Measurements from ENCODE around the gene PHLPP1. TPM values are rescaled to one million over a fixed set of nuclear protein-coding genes. Genes with fewer than 3 reads are reported as not detected.

The PHLPP1 gene
- total and polyA plus RNA-seq, 2 donors from 2014 or later, result 2.9 to 13.0 TPM

DNA sequence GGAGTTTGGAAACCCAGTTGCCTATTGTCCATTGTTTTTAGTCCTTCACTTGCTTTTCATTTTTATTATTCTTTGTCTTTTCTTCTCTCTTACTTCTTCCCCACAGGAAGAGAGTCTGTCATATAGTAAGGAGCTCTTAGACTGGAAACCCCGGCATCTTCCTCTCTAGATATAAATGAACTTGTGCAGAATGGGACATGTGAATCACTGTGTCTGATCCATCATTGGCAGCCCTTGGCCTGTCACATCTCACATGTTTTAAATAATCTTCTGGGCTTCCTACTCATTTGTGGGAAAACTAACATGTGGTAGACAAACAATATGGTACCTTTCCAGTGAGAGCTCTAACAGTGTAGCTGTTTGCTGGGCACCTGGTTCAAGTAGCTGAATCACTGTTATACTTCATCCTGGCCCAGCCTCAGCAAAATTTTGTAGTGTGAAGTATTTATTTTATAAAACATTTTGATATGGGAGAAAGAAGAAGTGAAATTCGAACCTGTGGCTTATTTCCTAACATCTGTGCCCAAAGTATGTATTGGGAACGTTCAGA lies 112.8 kb downstream of the PHLPP1 start:
- no peak for FAIRE-seq
- no peaks in the 10 kb centered on the region for H3K9me3 ChIP-seq (ENCODE audit: control insufficient read depth in 2 of 3, insufficient read depth in 1 of 3, low read length in 3 of 3)
- intact Hi-C loops (cut with DNase I), result no loop called here

DNA sequence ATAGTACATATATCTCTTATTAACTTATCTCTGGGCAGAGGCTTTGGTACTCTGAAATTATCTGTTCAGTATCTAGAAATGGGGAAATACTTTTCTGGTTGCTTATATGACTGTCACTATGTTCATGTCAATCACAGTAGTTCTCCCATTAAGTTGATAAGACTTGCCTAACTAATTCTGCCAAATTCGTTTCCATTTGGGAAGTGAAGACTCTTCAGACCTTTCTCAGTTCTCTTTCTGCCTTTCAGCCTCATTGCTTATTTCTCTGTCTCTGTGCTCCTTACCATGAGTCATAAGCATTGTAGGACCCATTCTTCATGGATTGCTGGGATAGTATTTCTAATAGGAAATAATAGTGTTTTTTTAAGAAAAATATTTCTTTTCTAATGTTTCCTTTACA lies 113.5 kb downstream of the PHLPP1 start:
- DNase-seq, result no peak
- FAIRE-seq, result no peak
- Histone ChIP-seq H3K9me3 (ENCODE audit: control insufficient read depth in 2 of 3, insufficient read depth in 1 of 3, low read length in 3 of 3) (no peaks in the 10 kb centered on the region), H3K27ac (ENCODE audit: low read depth in 2 of 2, low read length in 2 of 2) (no peak overlapping the region), H3K4me1 (ENCODE audit: control insufficient read depth in 2 of 3, insufficient read depth in 2 of 3, low read depth in 1 of 3, low read length in 3 of 3) (no peaks in the 10 kb centered on the region), H3K27me3 (ENCODE audit: control insufficient read depth, insufficient read depth, low read length) (no peaks in the 10 kb centered on the region), H3K4me3 (ENCODE audit: low read length in 3 of 3) (no peak overlapping the region), H3K9ac (ENCODE audit: low read length in 3 of 3) (no peak overlapping the region), H3K36me3 (ENCODE audit: control insufficient read depth in 2 of 3, insufficient read depth in 3 of 3, low read length in 3 of 3) (no peaks in the 10 kb centered on the region)
- TF ChIP-seq, protein P1, sequence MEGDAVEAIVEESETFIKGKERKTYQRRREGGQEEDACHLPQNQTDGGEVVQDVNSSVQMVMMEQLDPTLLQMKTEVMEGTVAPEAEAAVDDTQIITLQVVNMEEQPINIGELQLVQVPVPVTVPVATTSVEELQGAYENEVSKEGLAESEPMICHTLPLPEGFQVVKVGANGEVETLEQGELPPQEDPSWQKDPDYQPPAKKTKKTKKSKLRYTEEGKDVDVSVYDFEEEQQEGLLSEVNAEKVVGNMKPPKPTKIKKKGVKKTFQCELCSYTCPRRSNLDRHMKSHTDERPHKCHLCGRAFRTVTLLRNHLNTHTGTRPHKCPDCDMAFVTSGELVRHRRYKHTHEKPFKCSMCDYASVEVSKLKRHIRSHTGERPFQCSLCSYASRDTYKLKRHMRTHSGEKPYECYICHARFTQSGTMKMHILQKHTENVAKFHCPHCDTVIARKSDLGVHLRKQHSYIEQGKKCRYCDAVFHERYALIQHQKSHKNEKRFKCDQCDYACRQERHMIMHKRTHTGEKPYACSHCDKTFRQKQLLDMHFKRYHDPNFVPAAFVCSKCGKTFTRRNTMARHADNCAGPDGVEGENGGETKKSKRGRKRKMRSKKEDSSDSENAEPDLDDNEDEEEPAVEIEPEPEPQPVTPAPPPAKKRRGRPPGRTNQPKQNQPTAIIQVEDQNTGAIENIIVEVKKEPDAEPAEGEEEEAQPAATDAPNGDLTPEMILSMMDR (IDR thresholded peaks at IDR 0.05; ENCODE audit: borderline replicate concordance, extremely low read depth, insufficient read depth), result no peak
- intact Hi-C loops (cut with DNase I), result no loop called here

More for the DNA sequence above, 112.8 kb downstream of the PHLPP1 start:
- no peaks in the 10 kb centered on the region for H3K4me1 ChIP-seq (ENCODE audit: control insufficient read depth in 2 of 3, insufficient read depth in 2 of 3, low read depth in 1 of 3, low read length in 3 of 3)
- H3K4me3 ChIP-seq (ENCODE audit: low read length in 3 of 3), result no peak overlapping the region
- no peak for DNase-seq
- no peak overlapping the region for H3K9ac ChIP-seq (ENCODE audit: low read length in 3 of 3)
- TF ChIP-seq, protein P1 (IDR thresholded peaks at IDR 0.05; ENCODE audit: borderline replicate concordance, extremely low read depth, insufficient read depth), result no peak
- H3K27me3 ChIP-seq (ENCODE audit: control insufficient read depth, insufficient read depth, low read length), result no peaks in the 10 kb centered on the region
- H3K36me3 ChIP-seq (ENCODE audit: control insufficient read depth in 2 of 3, insufficient read depth in 3 of 3, low read length in 3 of 3), result no peaks in the 10 kb centered on the region
- no peak overlapping the region for H3K27ac ChIP-seq (ENCODE audit: low read depth in 2 of 2, low read length in 2 of 2)

DNA sequence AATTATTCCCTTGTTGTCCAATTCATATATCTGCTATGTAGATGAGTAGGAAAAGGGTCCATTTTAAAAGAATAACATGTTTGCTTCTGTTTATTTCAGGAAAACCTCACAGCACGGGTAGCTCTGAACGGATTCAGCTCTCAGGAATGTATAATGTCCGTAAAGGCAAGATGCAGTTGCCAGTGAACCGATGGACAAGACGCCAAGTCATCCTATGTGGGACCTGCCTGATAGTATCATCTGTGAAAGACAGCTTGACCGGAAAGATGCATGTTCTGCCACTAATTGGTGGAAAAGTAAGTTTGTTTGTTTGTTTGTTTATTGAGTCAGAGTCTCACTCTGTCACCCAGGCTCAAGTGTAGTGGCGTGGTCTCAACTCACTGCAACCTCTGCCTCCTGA lies 114.6 kb downstream of the PHLPP1 start:
- H3K36me3 ChIP-seq (ENCODE audit: control insufficient read depth in 2 of 3, insufficient read depth in 3 of 3, low read length in 3 of 3), result no peaks in the 10 kb centered on the region
- no peak overlapping the region for H3K4me3 ChIP-seq (ENCODE audit: low read length in 3 of 3)
- H3K9me3 ChIP-seq (ENCODE audit: control insufficient read depth in 2 of 3, insufficient read depth in 1 of 3, low read length in 3 of 3), result no peaks in the 10 kb centered on the region
- TF ChIP-seq, protein P1 (IDR thresholded peaks at IDR 0.05; ENCODE audit: borderline replicate concordance, extremely low read depth, insufficient read depth), result no peak
- H3K4me1 ChIP-seq (ENCODE audit: control insufficient read depth in 2 of 3, insufficient read depth in 2 of 3, low read depth in 1 of 3, low read length in 3 of 3), result no peaks in the 10 kb centered on the region
- DNase-seq (no peak), FAIRE-seq (no peak)
- intact Hi-C loops (cut with DNase I), result no loop called here
- no peak overlapping the region for H3K27ac ChIP-seq (ENCODE audit: low read depth in 2 of 2, low read length in 2 of 2)
- H3K27me3 ChIP-seq (ENCODE audit: control insufficient read depth, insufficient read depth, low read length), result no peaks in the 10 kb centered on the region
- no peak overlapping the region for H3K9ac ChIP-seq (ENCODE audit: low read length in 3 of 3)

DNA sequence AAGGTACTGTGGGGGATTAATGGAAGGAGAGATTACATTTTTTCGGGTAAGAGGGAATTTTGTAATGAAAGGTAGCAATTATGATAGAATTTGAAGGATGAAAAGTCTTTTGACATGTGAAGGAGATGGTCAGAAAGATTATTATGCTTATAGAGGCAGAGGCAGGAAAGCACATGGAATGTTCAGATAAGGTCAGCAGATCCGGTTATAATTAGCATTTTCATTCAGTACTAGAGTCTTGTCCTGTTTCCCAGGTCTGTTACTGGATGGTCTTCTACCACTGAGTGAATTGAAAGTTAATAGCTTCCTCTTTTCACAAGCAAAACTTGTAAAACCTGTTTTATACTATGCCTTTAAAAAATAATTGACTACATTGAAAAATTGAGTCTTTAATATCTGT lies 116.9 kb downstream of the PHLPP1 start:
- Histone ChIP-seq H3K4me1 (ENCODE audit: control insufficient read depth in 2 of 3, insufficient read depth in 2 of 3, low read depth in 1 of 3, low read length in 3 of 3) (no peaks in the 10 kb centered on the region), H3K36me3 (ENCODE audit: control insufficient read depth in 2 of 3, insufficient read depth in 3 of 3, low read length in 3 of 3) (no peaks in the 10 kb centered on the region), H3K27me3 (ENCODE audit: control insufficient read depth, insufficient read depth, low read length) (no peaks in the 10 kb centered on the region), H3K9ac (ENCODE audit: low read length in 3 of 3) (no peak overlapping the region), H3K9me3 (ENCODE audit: control insufficient read depth in 2 of 3, insufficient read depth in 1 of 3, low read length in 3 of 3) (no peaks in the 10 kb centered on the region), H3K27ac (ENCODE audit: low read depth in 2 of 2, low read length in 2 of 2) (no peak overlapping the region), H3K4me3 (ENCODE audit: low read length in 3 of 3) (no peak overlapping the region)
- TF ChIP-seq, protein P1 (IDR thresholded peaks at IDR 0.05; ENCODE audit: borderline replicate concordance, extremely low read depth, insufficient read depth), result no peak
- FAIRE-seq, result no peak
- peak in 2 of 5 donors; percentile 26 to 27 for DNase-seq
- intact Hi-C loops (cut with DNase I), result no loop called here

All from kidney (tissue), 14 donors.